Caco-2 (cell line): ENCODE measurements around the gene SPATS1. TPM values are rescaled to one million over a fixed set of nuclear protein-coding genes. Genes with fewer than 3 reads are reported as not detected.

Source experiments
- Bru-seq: library from RNA; stranded (reverse); fragments of 400-500 nt; gene quantifications from one replicate; lab custom pipeline; 2021; lab: Mats Ljungman, UMichigan
- BruChase-seq, 2 experiments: library from RNA; stranded (reverse); fragments of 400-500 nt; gene quantifications; one replicate each; lab custom pipeline; 2021; lab: Mats Ljungman, UMichigan
- BruUV-seq: library from RNA; stranded (reverse); fragments of 400-500 nt; replicated peaks from 2 replicates; lab custom pipeline; 2021; lab: Mats Ljungman, UMichigan
- CTCF ChIA-PET: fragments of 300-600 bp; sonication (Branson Sonifier 250); formaldehyde crosslinking; loops from one replicate; lab custom pipeline; 2022; ENCODE audit warnings: antibody characterized with exemption; lab: Charles Lee
- POLR2A ChIA-PET: fragments of 300-600 bp; sonication (Branson Sonifier 250); formaldehyde crosslinking; loops from one replicate; lab custom pipeline; 2022; ENCODE audit warnings: antibody characterized with exemption; lab: Charles Lee
- DNase-seq, 2 experiments: peaks; one replicate each; pipeline versions ENCODE4 v3.0.0 to v3.0.0-alpha.2; 2020 to 2022
- H3K27me3 ChIP-seq: replicated peaks from 2 replicates; pipeline ENCODE4 v1.6.0; 2011; ENCODE audit warnings: low read length; ENCODE audit not compliant: control insufficient read depth, insufficient read depth
- H3K36me3 ChIP-seq: 2 replicates; pipeline ENCODE4 v1.5.1; 2011; ENCODE audit warnings: low read length; ENCODE audit not compliant: control insufficient read depth, insufficient read depth
- H3K4me1 ChIP-seq: fragments of 250-450 bp; sonication (Bioruptor Pico); 2 replicates; pipeline ENCODE4 v1.5.1; 2020; ENCODE audit warnings: mild to moderate bottlenecking
- H3K4me3 ChIP-seq: 2 replicates; pipeline ENCODE4 v1.5.1; 2011; ENCODE audit warnings: low read depth, mild to moderate bottlenecking, control low read depth, low read length
- H3K9me3 ChIP-seq: fragments of 250-450 bp; sonication (Bioruptor Pico); 2 replicates; pipeline ENCODE4 v1.5.1; 2020; ENCODE audit warnings: mild to moderate bottlenecking, moderate library complexity
- H3K27ac Mint-ChIP-seq: one replicate; pipeline ENCODE4 v1.8.0; 2022; ENCODE audit warnings: mixed read lengths; ENCODE audit not compliant: unreplicated experiment
- H3K27me3 Mint-ChIP-seq: one replicate; pipeline ENCODE4 v1.8.0; 2022; ENCODE audit warnings: mixed read lengths; ENCODE audit not compliant: insufficient read depth, unreplicated experiment
- H3K36me3 Mint-ChIP-seq: one replicate; pipeline ENCODE4 v1.8.0; 2022; ENCODE audit warnings: mild to moderate bottlenecking, mixed read lengths; ENCODE audit not compliant: insufficient read depth, unreplicated experiment
- H3K4me1 Mint-ChIP-seq: one replicate; pipeline ENCODE4 v1.8.0; 2022; ENCODE audit warnings: low read depth, mixed read lengths; ENCODE audit not compliant: unreplicated experiment
- H3K4me3 Mint-ChIP-seq: one replicate; pipeline ENCODE4 v1.8.0; 2022; ENCODE audit warnings: mild to moderate bottlenecking, moderate library complexity, mixed read lengths; ENCODE audit not compliant: unreplicated experiment
- H3K9me3 Mint-ChIP-seq: one replicate; pipeline ENCODE4 v1.8.0; 2022; ENCODE audit warnings: mixed read lengths; ENCODE audit not compliant: unreplicated experiment
- CTCF ChIP-seq, 2 experiments: fragments of 200-600 bp in 1 of 2; IDR thresholded peaks; 1 replicate in 1 of 2; 2 replicates in 1 of 2; pipeline versions ENCODE4 v1.5.1 to v1.8.0; 2011 to 2022; ENCODE audit warnings: antibody characterized with exemption in 1 of 2, control low read depth in 1 of 2, inconsistent platforms in 1 of 2, low read depth in 1 of 2, low read length in 1 of 2, mild to moderate bottlenecking in 1 of 2, moderate library complexity in 1 of 2; ENCODE audit not compliant: insufficient read depth in 1 of 2, severe bottlenecking in 1 of 2, unreplicated experiment in 1 of 2
- intact Hi-C: fragments of 100-400 bp; cut with micrococcal nuclease; formaldehyde crosslinking; loops from one replicate; pipeline ENCODE4 v1.10.0; 2022; ENCODE audit not compliant: unreplicated experiment
- long read RNA-seq: library from polyadenylated mRNA; stranded (forward); transcript quantifications from one replicate; pipeline ENCODE4 v2.0.0, GENCODE V29; 2022
- total RNA-seq: library from RNA; stranded (reverse); gene quantifications from 2 replicates; pipeline ENCODE4 v1.2.3, GENCODE V29; 2022

The SPATS1 gene
- total RNA-seq (not detected in 2 replicates), Bru-seq, nascent RNA (not detected), BruChase-seq, experiment 1, labeled RNA remaining after a 2-hour chase (not detected), BruChase-seq, experiment 2, labeled RNA remaining after a 6-hour chase (not detected)
- long read RNA-seq, result 0 reads

- H3K27ac Mint-ChIP-seq, result no peak within 1 kb of the TSS
- H3K4me3 Mint-ChIP-seq, result no peak within 1 kb of the TSS
Measured at GRCh38 chr6:44342489-44342888, at the start of gene SPATS1. Gene SPATS1, plus strand, starts transcription at chr6:44342650. Its CDS starts 446 bp downstream, at chr6:44343096.

GRCh38 chr6:44292661-44293365 is 49.6 kb upstream of the SPATS1 start:
- CTCF ChIA-PET, result no interaction called here

More at GRCh38 chr6:44342489-44342888, at the start of gene SPATS1:
- H3K4me1 Mint-ChIP-seq, result no peaks in the 10 kb centered on the region
- Histone ChIP-seq H3K36me3 (no peaks in the 10 kb centered on the region), H3K4me1 (no peaks in the 10 kb centered on the region), H3K4me3 (no peak within 1 kb of the TSS), H3K27me3 (no peaks in the 10 kb centered on the region; the same call in 1 of the 2 replicates), H3K9me3 (no peaks in the 10 kb centered on the region)
- CTCF ChIA-PET, result interaction anchor here (1.3 kb wide), 1 partner anchor 74 kb away, joined by 3 read pairs; no protein-coding TSS in a partner anchor
- no peaks in the 10 kb centered on the region for H3K9me3 Mint-ChIP-seq
- POLR2A ChIA-PET, result no interaction called here
- no peaks in the 10 kb centered on the region for H3K36me3 Mint-ChIP-seq
- no TSS peak for BruUV-seq
- TF ChIP-seq CTCF (IDR thresholded peaks at IDR 0.05; ENCODE audit: insufficient read depth in 1 of 2, low read depth in 1 of 2, low read length in 1 of 2, severe bottlenecking in 1 of 2, unreplicated experiment in 1 of 2), result no peak
- peaks cover 3% of the 10 kb centered on the region for H3K27me3 Mint-ChIP-seq
- no peak for DNase-seq
- intact Hi-C loops, result no loop called here

More at GRCh38 chr6:44292661-44293365, 49.6 kb upstream of the SPATS1 start:
- BruUV-seq, result no TSS peak
- Mint-ChIP-seq H3K4me1 (no peaks in the 10 kb centered on the region), H3K4me3 (no peak overlapping the region), H3K36me3 (peaks cover 14% of the 10 kb centered on the region), H3K9me3 (no peaks in the 10 kb centered on the region), H3K27me3 (peaks cover 30% of the 10 kb centered on the region), H3K27ac (no peak overlapping the region)
- Histone ChIP-seq H3K36me3 (no peaks in the 10 kb centered on the region), H3K9me3 (no peaks in the 10 kb centered on the region), H3K27me3 (peaks cover 4% of the 10 kb centered on the region), H3K4me1 (peaks cover 2% of the 10 kb centered on the region; the same call in 1 of the 2 replicates), H3K4me3 (no peak overlapping the region)
- no peak for DNase-seq
- intact Hi-C loops, result no loop called here
- POLR2A ChIA-PET, result no interaction called here
- TF ChIP-seq CTCF (IDR thresholded peaks at IDR 0.05; ENCODE audit: insufficient read depth in 1 of 2, low read depth in 1 of 2, low read length in 1 of 2, severe bottlenecking in 1 of 2, unreplicated experiment in 1 of 2), result no peak
